CD1c-positive myeloid dendritic cell (primary cell): ENCODE results near the gene TMEM204.

Experiments
- DNase-seq: peaks from one replicate; pipeline ENCODE4 v3.0.0-alpha.2; 2016; ENCODE audit errors: extremely low spot score

TMEM204 gene

GRCh38 chr16:1499756-1500464, 33.6 kb upstream of the TMEM204 start:
- DNase-seq = no peak

GRCh38 chr16:1500465-1501150, 32.9 kb upstream of the TMEM204 start:
- DNase-seq = no peak

DNA sequence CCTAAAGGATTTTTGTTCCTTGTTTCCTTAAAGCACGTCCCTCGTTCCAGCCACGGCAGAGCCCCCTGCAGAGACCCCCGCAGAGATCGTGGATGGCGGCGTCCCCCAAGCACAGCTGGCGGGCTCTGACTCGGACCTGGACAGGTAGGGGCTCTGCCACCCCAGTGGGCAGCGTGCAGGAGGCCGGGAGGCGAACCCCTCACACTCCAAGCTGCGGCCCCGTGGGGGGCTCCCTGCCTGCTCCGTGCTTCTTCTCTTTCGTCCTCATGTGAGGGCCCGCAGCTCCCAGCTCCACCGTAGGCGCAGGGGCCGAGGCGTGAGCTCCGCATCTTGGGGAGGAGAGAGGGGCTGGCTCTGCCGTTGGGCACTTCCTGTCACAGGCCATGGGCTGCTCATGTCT, 31.8 kb upstream of the TMEM204 start:
- DNase-seq = no peak

- DNase-seq = no peak
Measured at GRCh38 chr16:1502092-1503004, 31.1 kb upstream of the TMEM204 start.

GRCh38 chr16:1503110-1503955, 30.1 kb upstream of the TMEM204 start:
- DNase-seq = no peak

GRCh38 chr16:1505073-1505844, 28.2 kb upstream of the TMEM204 start:
- DNase-seq = no peak

DNA sequence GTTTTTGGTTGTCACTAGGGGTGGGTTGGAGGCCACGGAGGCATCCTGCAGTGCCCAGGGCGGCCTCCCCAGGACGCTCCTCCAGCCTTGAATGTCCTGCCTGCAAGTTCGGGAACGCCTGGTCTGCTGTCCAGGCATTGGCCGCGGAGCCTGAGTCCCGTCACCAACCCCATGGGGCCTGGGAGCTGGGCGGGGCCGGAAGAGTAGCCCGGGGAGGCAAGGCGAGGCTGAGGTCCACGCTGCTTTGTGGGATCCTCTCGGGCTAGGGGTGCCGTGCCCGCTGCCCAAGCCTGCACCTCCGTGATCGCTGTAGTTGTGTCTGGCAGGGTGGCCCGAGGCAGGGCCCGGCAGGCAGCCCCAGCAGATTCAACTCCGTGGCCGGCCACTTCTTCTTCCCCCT, 27.6 kb upstream of the TMEM204 start:
- no peak for DNase-seq

DNA sequence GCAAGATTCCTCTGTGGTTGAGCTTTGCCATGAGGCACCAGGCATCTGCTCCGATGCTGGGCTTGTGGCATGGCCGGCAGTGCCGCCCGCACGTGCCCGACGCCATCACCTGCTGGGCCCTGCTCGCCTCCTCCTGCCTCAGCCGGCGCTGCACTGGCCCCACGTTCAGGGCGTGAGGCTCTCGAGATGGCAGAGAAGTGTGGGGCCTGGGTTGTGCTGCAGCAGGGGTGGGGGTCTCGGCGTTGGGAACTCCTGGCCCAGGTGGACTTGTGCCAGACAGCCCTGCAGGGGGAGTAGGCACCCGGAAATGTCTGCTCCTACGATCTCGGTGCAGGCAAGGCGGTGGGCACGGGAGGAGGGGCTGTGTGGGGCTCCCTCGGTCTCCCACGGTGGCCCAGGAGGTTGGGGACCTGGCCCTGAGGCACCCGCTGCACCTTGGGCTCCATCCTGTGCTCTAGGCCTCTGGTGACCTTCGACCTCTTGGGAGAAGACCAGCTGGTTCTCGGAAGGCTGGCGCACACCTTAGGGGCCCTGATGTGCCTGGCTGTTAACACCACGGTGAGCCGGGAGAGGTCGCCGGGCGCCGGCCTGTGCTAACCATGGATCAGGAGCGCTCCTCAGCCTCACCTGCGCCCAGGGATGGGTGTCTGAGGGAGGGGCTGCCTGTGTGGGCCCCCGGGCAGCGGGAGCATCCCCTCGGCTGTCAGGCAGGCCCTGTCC, 26.8 kb upstream of the TMEM204 start:
- DNase-seq = no peak

DNA sequence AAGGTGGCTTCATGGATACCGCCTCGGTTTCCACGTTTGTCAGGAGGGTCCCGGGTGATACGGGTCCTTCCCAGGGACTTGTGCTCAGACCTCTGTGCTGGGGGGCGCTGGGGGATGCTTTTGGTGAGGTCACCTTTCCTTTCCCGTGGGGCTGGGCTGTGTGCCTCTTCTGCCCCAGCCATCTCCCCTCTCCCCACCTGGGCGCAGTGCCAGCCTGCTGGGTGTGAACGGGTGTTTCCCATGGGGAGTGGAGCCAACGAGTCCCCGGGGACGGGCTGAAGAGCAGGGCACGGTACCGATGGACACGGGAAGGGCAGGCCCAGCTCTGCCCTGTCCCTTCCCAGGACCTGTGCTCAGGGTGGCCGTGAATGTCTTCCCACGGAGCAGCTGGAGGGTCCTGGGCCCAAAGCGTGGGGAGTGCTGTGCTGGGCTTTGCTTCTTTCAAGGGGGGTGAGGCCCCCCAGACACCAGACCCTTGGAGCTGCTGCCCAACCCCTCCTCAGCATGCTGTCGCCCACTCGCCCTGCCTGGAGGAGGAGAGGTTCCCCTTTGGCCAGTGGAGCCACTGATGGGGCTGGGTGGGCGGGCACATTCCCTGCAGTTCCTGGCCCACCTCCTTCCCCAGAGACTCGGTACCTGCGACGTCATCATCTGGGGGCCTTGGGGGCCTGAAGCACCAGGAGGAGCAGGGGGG, 24.8 kb upstream of the TMEM204 start:
- no peak for DNase-seq

GRCh38 chr16:1509307-1510221, 23.9 kb upstream of the TMEM204 start:
- no peak for DNase-seq

GRCh38 chr16:1510272-1510671, 23.2 kb upstream of the TMEM204 start:
- no peak for DNase-seq

DNA sequence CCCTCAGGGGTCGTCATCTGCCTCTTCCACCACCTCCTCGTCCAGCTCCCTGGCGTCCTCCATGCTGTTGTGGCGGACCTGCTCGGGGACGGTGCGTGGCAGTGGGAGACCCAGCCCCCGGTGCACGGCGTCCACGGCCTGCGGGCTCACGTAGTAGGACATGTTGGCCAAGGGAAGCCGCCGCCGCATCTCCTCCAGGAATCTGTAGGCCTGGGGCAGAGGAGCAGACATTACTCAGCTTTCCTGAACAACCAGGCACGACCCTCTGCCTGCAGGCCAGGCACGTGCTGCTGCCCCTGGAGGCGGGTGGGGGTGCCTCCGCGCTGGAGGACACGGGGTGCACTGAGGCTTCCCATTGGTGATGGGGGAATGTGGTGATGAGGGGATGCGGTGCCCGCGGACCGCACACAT, 22.5 kb upstream of the TMEM204 start:
- DNase-seq = no peak

DNA sequence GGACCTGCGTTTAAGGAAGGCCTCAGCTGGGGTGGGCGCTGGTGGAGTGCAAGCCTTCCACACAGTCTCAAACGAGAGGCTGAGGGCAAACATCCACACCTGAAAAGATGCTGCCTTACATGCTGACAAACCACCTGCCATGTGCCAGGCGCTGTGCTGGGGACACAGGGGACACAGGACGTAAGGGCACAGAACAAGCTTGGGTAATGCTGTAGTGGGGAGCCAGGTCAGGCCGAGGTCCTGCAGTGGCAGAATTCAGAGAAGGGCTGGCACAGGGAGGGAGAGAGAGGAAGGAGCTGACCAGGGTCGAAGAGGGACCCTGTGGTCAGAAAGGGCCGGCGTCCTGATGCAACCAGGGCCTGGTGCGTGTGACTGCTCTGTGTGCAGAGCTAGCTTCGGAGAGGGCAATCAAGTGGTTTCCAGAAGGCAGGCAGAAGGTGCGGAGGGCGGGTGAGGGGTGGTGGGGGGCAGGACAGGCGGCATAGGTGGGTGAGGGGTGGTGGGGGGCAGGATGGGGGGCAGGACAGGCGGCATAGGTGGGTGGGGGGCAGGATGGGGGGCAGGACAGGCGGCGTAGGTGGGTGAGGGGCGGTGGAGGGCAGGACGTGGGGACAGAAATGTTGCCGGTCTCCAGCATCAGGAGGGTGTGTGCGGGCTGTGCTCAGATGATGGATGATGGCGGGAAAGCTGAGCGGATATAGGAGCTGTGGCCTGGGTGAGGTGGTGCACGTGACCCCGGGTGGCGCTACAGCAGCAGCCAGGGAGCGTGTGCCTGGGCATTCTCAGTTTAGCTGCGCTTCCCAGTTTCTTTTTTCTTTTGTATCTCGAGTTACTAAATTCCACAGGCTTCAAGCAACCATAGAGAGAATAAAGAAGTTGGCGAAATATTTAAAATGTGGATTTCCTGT, 21.6 kb upstream of the TMEM204 start:
- no peak for DNase-seq

DNA sequence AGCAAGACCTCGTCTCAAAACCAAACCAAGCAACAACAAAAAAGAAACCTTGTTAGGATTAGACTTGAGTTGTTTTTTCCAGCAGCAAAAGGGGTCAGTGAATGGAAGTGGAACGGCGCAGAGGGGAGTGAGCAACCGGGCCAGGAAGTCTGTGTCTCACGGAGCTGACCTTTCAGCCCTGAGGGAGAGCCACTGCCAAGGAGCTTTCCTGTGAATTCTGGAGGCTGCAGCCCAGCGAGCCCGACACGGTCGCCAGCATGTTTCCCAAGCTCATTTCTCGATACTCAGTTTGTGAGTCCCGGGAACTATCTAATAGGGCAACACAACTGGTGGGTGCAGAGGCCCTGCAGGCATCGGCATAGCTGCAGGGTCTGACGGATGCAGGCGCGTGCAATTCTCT, 20.7 kb upstream of the TMEM204 start:
- no peak for DNase-seq

DNA sequence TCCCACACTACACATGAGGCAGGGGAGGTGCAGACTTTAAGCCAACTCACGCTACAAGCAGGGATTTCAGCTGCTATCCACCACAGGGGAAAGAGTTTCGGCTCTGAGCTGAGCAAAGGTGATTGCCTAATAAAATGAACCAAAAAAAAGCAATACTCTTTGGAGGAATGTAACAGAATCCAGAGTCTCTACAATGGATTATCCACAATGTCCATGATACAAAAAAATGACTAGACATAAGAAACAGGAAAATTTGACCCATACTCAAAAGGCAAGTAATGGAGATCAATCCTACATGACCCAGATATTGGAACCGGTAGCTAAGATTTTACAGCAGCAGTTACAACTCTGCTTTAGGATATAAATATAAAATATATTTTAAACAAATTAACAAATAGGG, 19.0 kb upstream of the TMEM204 start:
- DNase-seq = no peak

DNA sequence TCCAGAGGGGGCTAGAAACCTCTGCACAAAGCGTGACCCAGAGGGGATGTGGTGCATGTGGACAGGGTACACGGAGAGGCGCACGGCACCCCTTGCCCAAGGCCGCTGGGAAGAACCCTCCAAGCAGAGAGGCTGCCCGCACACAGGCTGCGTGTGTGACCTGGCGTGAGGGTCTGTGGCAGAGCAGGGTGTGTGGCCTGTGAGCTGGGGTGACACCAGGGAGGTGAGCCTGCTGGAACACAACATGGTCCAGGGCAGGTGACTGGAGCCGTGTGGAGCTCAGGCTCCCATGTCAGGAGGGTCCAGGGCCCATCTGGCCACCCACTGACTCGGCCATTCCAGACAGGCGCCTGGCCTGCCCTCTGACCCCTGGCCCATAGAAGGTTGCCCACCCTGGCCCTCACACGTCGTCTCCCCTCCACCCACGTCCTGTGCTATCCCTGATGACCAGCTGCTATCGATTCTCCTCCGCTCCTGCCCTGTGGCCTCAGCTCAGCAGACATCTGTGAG, 14.8 kb upstream of the TMEM204 start:
- DNase-seq = no peak

DNA sequence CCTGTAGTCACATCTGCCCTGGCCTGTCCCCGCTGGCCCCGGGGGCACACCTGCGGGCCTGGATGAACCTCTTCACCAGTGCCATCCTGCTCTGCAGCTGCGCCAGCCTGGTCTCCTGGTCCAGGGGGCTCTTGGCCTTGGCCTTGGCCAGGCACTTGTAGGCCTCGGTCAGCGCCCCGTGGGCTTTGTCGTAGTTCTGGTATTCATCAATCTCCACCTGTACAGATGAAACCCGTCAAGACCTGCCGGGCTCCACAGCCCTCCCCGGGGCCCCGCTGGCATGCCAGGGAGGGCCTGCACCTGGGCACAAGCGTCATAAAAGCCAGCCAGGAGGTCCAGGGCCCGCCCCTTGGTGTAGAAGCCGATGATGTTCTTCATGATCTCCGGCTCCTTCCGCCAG, 13.6 kb upstream of the TMEM204 start:
- DNase-seq = no peak
